Cardiac muscle cell (in vitro differentiated cells and primary cell): ENCODE measurements around the gene CYS1. TPM values are rescaled to one million over a fixed set of nuclear protein-coding genes. Genes with fewer than 3 reads are reported as not detected.

ENCODE experiments used
- DNase-seq, 2 donors: peaks; one replicate each; pipeline versions ENCODE4 v3.0.0 to v3.0.0-alpha.2; 2010 to 2017; ENCODE audit warnings: low read depth in 1 of 2, low spot score in 1 of 2
- H3K27ac ChIP-seq: fragments of 200-600 bp; sonication (generic); 2 replicates; pipeline ENCODE4 v1.5.1; 2016
- H3K27me3 ChIP-seq: fragments of 200-600 bp; sonication (generic); 2 replicates; pipeline ENCODE4 v1.6.0; 2016; ENCODE audit warnings: control low read depth
- H3K36me3 ChIP-seq: fragments of 200-600 bp; sonication (generic); 2 replicates; pipeline ENCODE4 v1.5.1; 2016; ENCODE audit warnings: control low read depth
- H3K4me1 ChIP-seq: fragments of 200-600 bp; sonication (generic); 2 replicates; pipeline ENCODE4 v1.8.1; 2017; ENCODE audit warnings: low read depth, mild to moderate bottlenecking, mixed run types
- H3K4me3 ChIP-seq: fragments of 200-600 bp; sonication (generic); 2 replicates; pipeline ENCODE4 v1.5.1; 2016; ENCODE audit warnings: mild to moderate bottlenecking
- H3K9me3 ChIP-seq: fragments of 200-600 bp; sonication (generic); 2 replicates; pipeline ENCODE4 v1.5.1; 2017; ENCODE audit warnings: low read depth, mild to moderate bottlenecking, control low read depth
- polyA plus RNA-seq: library from polyadenylated mRNA; unstranded; fragments of >200 nt; fragmentation: Nextera tagmentation; extraction: Ambion mirVana; gene quantifications from 2 replicates; pipeline ENCODE4 v1.2.1, GENCODE V29; 2016
- total RNA-seq: library from RNA; depleted of rRNA; stranded (reverse); fragments of >200 nt; gene quantifications from 2 replicates; pipeline ENCODE4 v1.2.3, GENCODE V29; 2016
- TF ChIP-seq, protein P1 (sequence below): IDR thresholded peaks from 2 replicates; pipeline ENCODE4 v1.5.1; 2012; ENCODE audit warnings: low read depth, mild to moderate bottlenecking, low read length

CYS1 gene
- total and polyA plus RNA-seq, 2 experiments from 2014 or later, result 0.89 to 1.1 TPM

DNA sequence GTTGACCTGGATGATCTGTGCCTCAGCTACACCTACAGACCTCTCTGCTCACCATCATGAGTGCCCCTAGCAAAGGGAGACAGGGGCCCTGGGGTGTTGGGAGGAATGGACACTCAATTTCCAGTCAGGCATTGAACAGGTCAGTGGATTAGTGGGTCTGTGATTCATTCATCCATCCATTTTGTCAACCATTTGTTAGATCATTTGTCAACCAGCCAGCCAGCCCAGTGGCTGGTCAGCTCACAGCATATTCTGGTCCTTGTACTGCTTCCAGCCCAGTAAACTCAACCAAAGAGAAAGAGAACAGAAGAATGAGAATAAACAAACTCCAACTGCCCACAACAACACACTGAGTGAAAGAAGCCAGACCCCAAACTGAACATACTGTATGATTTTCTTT is 41.5 kb downstream of the CYS1 start:
- Histone ChIP-seq H3K36me3 (no peaks in the 10 kb centered on the region), H3K4me3 (no peak overlapping the region), H3K4me1 (peaks cover 6% of the 10 kb centered on the region), H3K27ac (no peak overlapping the region), H3K27me3 (no peaks in the 10 kb centered on the region), H3K9me3 (no peaks in the 10 kb centered on the region)
- DNase-seq, result no peak
- TF ChIP-seq, protein P1, sequence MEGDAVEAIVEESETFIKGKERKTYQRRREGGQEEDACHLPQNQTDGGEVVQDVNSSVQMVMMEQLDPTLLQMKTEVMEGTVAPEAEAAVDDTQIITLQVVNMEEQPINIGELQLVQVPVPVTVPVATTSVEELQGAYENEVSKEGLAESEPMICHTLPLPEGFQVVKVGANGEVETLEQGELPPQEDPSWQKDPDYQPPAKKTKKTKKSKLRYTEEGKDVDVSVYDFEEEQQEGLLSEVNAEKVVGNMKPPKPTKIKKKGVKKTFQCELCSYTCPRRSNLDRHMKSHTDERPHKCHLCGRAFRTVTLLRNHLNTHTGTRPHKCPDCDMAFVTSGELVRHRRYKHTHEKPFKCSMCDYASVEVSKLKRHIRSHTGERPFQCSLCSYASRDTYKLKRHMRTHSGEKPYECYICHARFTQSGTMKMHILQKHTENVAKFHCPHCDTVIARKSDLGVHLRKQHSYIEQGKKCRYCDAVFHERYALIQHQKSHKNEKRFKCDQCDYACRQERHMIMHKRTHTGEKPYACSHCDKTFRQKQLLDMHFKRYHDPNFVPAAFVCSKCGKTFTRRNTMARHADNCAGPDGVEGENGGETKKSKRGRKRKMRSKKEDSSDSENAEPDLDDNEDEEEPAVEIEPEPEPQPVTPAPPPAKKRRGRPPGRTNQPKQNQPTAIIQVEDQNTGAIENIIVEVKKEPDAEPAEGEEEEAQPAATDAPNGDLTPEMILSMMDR, result no peak

DNA sequence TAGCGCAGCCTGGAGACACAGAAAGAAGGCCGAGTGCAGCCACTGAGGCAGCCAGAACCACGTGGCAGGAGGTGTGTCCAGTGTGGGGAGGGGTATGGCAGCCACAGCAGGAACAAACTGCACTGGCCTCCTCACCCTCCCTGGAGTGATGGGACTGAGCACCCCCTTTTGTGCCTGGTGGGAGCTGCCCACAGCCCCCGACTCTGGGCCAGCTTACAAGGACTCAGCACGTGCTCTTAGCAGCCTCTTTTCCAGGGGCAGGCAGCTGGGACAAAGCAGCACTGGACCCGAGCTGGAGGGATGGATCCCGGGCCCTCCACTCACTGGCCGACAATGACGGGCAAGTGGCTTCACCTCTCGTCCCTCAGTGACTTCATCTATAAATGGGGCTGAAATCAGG is 42.1 kb downstream of the CYS1 start:
- peaks cover 6% of the 10 kb centered on the region for H3K4me1 ChIP-seq
- TF ChIP-seq, protein P1, result no peak
- H3K27me3 ChIP-seq, result no peaks in the 10 kb centered on the region
- H3K36me3 ChIP-seq, result no peaks in the 10 kb centered on the region
- no peak for DNase-seq
- no peak overlapping the region for H3K4me3 ChIP-seq
- H3K27ac ChIP-seq, result no peak overlapping the region
- H3K9me3 ChIP-seq, result no peaks in the 10 kb centered on the region

DNA sequence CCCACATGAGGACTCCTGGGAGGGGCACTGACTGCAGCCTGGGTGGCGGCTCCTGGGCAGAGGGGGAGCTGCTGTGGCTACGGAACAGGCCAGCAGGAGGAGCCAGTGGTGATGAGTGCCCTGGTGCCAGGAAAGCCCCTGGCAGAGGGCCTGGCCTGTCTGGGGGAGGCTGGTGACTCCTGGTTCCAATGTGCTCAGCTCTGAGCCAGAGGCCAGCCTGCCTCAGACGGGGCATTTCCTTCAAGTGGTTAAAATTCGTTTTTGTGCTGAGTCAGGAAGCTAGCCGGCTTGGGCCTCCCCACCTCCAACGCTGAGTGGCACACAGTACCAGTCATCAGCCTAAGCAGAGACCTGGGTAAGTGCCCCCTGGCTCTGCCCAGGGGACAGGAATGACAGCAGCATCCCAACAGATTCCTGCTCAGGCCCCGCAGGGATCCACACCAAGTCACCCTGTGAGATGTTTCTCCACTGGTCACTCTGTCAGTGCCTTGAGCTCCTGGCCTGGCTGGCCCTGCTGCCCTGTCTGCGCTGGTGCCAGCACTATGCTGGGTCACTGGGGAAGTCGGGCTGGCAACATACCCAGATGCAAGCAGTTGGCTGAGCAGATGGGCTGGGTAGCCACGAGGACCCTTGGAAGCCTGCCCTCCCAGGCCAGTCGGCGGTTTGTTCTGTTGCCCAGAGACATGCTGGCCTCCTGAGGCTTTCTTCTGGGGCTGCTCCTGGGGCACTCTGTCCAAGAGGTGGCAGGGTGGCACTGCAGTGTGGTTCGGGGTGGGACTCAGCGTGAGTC is 43.9 kb downstream of the CYS1 start:
- H3K4me1 ChIP-seq, result peaks cover 6% of the 10 kb centered on the region
- H3K4me3 ChIP-seq, result no peak overlapping the region
- no peaks in the 10 kb centered on the region for H3K27me3 ChIP-seq
- DNase-seq, result peak in 1 of 2 donors; percentile 77
- no peak overlapping the region for H3K27ac ChIP-seq
- no peaks in the 10 kb centered on the region for H3K9me3 ChIP-seq
- no peaks in the 10 kb centered on the region for H3K36me3 ChIP-seq
- TF ChIP-seq, protein P1, result peak; percentile 52

DNA sequence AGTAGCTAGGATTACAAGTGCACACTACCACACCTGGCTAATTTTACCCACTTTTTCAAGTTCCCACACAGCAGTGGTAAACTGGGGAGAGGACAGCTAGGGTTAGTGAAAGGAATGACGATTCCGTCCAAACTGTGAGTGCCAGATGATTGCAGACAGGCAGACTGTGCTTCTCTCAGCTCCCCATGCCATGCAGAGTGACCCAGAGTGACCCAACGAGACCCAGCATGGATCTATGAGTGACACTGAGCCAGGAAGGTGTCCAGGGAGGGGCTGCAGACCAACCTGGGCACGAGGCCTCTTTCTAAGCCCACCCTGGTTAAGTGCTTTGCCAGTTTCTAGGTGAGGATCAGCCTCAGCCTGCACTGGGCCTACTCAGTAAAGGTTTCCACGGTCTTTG is 44.6 kb downstream of the CYS1 start:
- Histone ChIP-seq H3K4me3 (no peak overlapping the region), H3K27ac (no peak overlapping the region), H3K36me3 (no peaks in the 10 kb centered on the region), H3K9me3 (no peaks in the 10 kb centered on the region), H3K4me1 (peaks cover 6% of the 10 kb centered on the region), H3K27me3 (no peaks in the 10 kb centered on the region)
- no peak for DNase-seq
- TF ChIP-seq, protein P1, result no peak

DNA sequence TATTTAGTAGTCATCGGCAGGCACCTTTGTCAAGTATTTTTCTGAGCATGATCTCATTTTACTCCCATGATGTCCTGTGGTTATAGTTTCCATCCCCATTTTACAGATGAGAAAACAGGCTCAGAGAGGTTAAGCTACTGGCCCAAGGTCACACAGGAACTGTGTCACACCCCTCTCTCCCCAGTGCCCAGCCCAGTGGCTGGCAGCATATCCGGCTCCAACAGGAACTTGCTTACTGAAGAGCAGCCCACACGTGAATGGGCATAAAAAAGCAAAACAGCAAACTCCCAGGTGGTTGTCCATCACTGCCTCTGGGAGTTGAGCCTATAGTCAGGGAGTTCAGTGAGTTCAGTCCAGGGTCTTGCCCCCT is 45.2 kb downstream of the CYS1 start:
- no peaks in the 10 kb centered on the region for H3K36me3 ChIP-seq
- DNase-seq, result no peak
- H3K27me3 ChIP-seq, result no peaks in the 10 kb centered on the region
- no peaks in the 10 kb centered on the region for H3K9me3 ChIP-seq
- H3K4me1 ChIP-seq, result peaks cover 1% of the 10 kb centered on the region
- H3K4me3 ChIP-seq, result no peak overlapping the region
- H3K27ac ChIP-seq, result no peak overlapping the region
- TF ChIP-seq, protein P1, result no peak
